HG03095 (cell line): Measurements from ENCODE around the gene ZNF841.
"Not testable (repeated sequence)": the region's sequence is repeated elsewhere in the genome, so short reads cannot be mapped to it uniquely, and the experiment has no call there.

Source experiments
- ATAC-seq: cut with Tn5 transposase; IDR thresholded peaks from one replicate; pipeline ENCODE4 v1.9.1; 2021; ENCODE audit warnings: moderate library complexity; ENCODE audit not compliant: unreplicated experiment

Gene ZNF841

GRCh38 chr19:52069653-52070052 lies 25.9 kb downstream of the ZNF841 start:
- no peak for ATAC-seq

GRCh38 chr19:52066258-52066863 lies 29.2 kb downstream of the ZNF841 start:
- no peak for ATAC-seq

GRCh38 chr19:52065399-52065798 lies 30.2 kb downstream of the ZNF841 start:
- ATAC-seq, result no peak

GRCh38 chr19:52056480-52056879 lies 39.1 kb downstream of the ZNF841 start:
- not testable (repeated sequence) for ATAC-seq

GRCh38 chr19:52051736-52052135 lies 43.8 kb downstream of the ZNF841 start:
- not testable (repeated sequence) for ATAC-seq

GRCh38 chr19:52048555-52049501 lies 46.7 kb downstream of the ZNF841 start, which contains the start of gene ZNF432:
Gene ZNF432, minus strand, starts transcription at chr19:52048838. Its CDS starts 1,970 bp downstream, at chr19:52046868.
- peak; percentile 81 for ATAC-seq

GRCh38 chr19:52039169-52039568 lies 56.4 kb downstream of the ZNF841 start:
- ATAC-seq, result no peak

- no peak for ATAC-seq
These were observed 61.4 kb downstream of the ZNF841 start for GRCh38 chr19:52034051-52034728.

GRCh38 chr19:52028780-52029123 lies 66.8 kb downstream of the ZNF841 start:
- no peak for ATAC-seq

- no peak for ATAC-seq
These were observed 67.4 kb downstream of the ZNF841 start, which contains the start of gene ZNF614 for GRCh38 chr19:52028027-52028779. Gene ZNF614, minus strand, starts transcription at chr19:52028379. Its CDS starts 2,634 bp downstream, at chr19:52025745.

- ATAC-seq, result not testable (repeated sequence)
These were observed 69.1 kb downstream of the ZNF841 start for GRCh38 chr19:52026255-52026990.

GRCh38 chr19:52024478-52024877 lies 71.1 kb downstream of the ZNF841 start:
- not testable (repeated sequence) for ATAC-seq

GRCh38 chr19:52022193-52022592 lies 73.4 kb downstream of the ZNF841 start:
- ATAC-seq, result no peak

GRCh38 chr19:52020506-52020905 lies 75.1 kb downstream of the ZNF841 start:
- no peak for ATAC-seq
